ENCODE measurements around the gene BRMS1.

DNA sequence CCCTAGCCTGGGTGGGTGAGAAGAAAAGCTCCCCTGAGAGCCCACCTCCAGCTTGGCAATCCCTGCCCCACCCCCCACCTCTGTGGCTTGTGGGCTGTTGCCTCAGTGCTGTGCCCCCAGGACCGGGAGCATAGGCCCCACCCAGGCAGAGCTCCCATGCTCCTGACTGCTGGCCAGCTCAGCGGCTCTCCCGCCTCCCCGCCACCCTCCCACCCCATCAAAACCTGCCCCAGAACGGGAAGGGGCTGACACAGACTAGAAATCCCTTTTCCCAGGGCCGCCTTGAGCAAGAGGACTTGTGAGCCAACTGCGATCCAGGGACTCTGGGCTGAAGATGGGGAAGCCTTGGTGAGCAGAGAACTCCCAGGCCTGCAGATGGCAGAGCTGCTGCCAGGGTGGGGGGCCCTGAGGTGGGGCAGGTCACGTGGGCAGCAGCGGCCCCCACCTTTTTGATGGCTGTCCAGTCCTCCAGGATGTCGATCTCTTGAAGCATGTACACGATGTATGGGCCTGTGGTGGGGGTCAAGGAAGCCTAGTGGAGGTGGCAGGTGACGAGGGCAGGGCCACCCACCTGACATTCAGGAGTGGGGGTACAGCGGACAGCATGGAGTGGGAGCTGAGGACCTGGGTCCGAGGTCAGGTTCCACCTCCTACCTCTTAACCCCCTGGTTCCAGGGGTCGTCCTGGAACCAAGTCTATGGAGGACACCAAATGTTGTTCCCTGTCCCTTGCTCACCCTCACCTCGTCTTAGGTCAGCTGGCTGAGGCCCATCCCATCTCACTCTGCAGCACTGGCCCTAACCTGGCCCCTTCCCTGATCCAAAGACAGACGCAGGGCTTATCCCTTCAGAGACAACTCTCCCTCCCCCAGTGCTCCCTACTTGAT lies 6.4 kb downstream of the BRMS1 start:
- TF ChIP-seq, protein P1, sequence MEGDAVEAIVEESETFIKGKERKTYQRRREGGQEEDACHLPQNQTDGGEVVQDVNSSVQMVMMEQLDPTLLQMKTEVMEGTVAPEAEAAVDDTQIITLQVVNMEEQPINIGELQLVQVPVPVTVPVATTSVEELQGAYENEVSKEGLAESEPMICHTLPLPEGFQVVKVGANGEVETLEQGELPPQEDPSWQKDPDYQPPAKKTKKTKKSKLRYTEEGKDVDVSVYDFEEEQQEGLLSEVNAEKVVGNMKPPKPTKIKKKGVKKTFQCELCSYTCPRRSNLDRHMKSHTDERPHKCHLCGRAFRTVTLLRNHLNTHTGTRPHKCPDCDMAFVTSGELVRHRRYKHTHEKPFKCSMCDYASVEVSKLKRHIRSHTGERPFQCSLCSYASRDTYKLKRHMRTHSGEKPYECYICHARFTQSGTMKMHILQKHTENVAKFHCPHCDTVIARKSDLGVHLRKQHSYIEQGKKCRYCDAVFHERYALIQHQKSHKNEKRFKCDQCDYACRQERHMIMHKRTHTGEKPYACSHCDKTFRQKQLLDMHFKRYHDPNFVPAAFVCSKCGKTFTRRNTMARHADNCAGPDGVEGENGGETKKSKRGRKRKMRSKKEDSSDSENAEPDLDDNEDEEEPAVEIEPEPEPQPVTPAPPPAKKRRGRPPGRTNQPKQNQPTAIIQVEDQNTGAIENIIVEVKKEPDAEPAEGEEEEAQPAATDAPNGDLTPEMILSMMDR (IDR thresholded peaks at IDR 0.05) = no peak
- no peak for TF ChIP-seq ZFX (IDR thresholded peaks at IDR 0.05; ENCODE audit: borderline replicate concordance)
